ENCODE measurements around the gene PBX1. TPM values are rescaled to one million over a fixed set of nuclear protein-coding genes. Genes with fewer than 3 reads are reported as not detected.

The PBX1 gene
- total RNA-seq, 4 donors from 2014 or later: 25.8 to 31.0 (median 27.1) TPM

DNA sequence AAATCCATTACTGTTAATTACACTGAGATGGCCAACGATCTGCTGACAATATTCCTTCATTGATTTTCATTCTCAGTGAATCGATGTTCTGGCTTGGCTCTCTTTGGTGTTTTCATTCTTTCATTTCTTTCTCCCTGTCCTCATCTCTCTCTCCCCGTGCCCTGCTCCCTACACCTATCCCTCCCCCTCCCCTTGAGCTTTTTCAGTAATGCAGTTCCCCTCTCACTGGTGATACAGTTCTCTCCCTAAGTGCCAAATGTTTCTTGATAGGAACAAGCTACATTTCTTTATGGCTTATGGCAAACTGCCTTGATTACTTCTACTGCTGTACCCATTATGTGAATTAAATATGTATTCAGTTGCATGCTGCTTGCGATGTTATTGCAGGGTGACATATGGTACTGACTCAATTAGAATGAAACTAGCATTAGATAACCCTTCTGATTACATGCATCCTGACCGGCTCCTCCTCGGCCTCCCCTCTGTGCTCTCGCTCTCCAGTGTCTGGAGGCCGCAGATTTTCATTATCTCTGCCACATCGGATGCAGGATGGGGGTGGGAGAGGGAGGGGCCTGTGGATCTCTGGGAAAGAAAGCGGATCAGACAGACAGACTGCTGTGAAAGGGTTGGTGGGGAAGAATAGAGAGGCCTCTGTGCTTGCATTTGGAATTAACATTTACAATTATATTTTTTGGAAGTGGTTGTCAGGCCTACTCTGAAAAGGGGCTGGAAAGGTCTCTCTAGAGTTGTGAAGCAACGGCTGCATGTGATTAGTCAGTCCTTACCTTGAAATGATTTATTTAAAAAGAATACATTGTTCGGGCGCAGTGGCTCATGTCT is 130.9 kb downstream of the PBX1 start:
- TF ChIP-seq, protein P1, sequence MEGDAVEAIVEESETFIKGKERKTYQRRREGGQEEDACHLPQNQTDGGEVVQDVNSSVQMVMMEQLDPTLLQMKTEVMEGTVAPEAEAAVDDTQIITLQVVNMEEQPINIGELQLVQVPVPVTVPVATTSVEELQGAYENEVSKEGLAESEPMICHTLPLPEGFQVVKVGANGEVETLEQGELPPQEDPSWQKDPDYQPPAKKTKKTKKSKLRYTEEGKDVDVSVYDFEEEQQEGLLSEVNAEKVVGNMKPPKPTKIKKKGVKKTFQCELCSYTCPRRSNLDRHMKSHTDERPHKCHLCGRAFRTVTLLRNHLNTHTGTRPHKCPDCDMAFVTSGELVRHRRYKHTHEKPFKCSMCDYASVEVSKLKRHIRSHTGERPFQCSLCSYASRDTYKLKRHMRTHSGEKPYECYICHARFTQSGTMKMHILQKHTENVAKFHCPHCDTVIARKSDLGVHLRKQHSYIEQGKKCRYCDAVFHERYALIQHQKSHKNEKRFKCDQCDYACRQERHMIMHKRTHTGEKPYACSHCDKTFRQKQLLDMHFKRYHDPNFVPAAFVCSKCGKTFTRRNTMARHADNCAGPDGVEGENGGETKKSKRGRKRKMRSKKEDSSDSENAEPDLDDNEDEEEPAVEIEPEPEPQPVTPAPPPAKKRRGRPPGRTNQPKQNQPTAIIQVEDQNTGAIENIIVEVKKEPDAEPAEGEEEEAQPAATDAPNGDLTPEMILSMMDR (IDR thresholded peaks at IDR 0.05): no peak
- no peak for TF ChIP-seq POLR2A (IDR thresholded peaks at IDR 0.05)
- TF ChIP-seq EP300 (IDR thresholded peaks at IDR 0.05): no peak

DNA sequence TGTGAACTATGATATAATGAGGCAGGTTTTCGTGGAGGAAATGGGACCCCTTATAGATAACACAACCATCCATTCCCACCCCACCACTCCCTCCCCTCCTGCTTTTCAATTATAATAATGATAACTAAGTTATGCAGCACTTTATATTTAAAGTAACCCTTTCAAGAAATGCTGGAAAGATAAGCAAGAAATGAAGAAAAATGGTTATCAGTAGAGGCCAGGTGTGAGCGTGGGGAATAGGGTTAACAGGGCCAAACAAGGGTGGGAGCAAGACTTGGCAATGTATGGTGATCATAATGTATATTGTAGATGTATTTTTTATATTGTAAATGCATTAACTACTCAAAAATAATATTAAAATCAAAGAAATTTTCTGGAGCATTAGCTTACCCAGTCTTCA is 133.4 kb downstream of the PBX1 start:
- no peaks in the 10 kb centered on the region for H3K9me3 ChIP-seq
- no peak overlapping the region for H3K27ac ChIP-seq
- no peaks in the 10 kb centered on the region for H3K4me1 ChIP-seq
- H3K4me3 ChIP-seq: no peak overlapping the region
- no peaks in the 10 kb centered on the region for H3K27me3 ChIP-seq
- WGBS, 2 donors: 95 to 97% methylated on average over 2 of the region's 2 CpGs
- H3K36me3 ChIP-seq: no peaks in the 10 kb centered on the region
- TF ChIP-seq POLR2A (IDR thresholded peaks at IDR 0.05) (no peak), EP300 (IDR thresholded peaks at IDR 0.05) (no peak)
- TF ChIP-seq, protein P1 (IDR thresholded peaks at IDR 0.05): no peak
- no peak for DNase-seq (ENCODE audit: low spot score in 2 of 2)

More for the DNA sequence above, 130.9 kb downstream of the PBX1 start:
- Histone ChIP-seq H3K4me1 (no peaks in the 10 kb centered on the region), H3K27ac (no peak overlapping the region), H3K27me3 (no peaks in the 10 kb centered on the region), H3K9me3 (no peaks in the 10 kb centered on the region), H3K4me3 (no peak overlapping the region), H3K36me3 (no peaks in the 10 kb centered on the region)
- 61 to 72% methylated on average over 13 of the region's 13 CpGs for WGBS, 2 donors
- no peak for DNase-seq (ENCODE audit: low spot score in 2 of 2)

- H3K9me3 ChIP-seq: no peaks in the 10 kb centered on the region
- H3K27ac ChIP-seq: no peak overlapping the region
- WGBS, 2 donors: 88 to 89% methylated on average over 4 of the region's 4 CpGs
- TF ChIP-seq POLR2A (IDR thresholded peaks at IDR 0.05) (no peak), EP300 (IDR thresholded peaks at IDR 0.05) (no peak)
- TF ChIP-seq, protein P1 (IDR thresholded peaks at IDR 0.05): no peak
- DNase-seq (ENCODE audit: low spot score in 2 of 2): no peak
- no peaks in the 10 kb centered on the region for H3K27me3 ChIP-seq
- H3K36me3 ChIP-seq: no peaks in the 10 kb centered on the region
- H3K4me3 ChIP-seq: no peak overlapping the region
- H3K4me1 ChIP-seq: no peaks in the 10 kb centered on the region
Observed at GRCh38 chr1:164693564-164694359, 134.8 kb downstream of the PBX1 start.

DNA sequence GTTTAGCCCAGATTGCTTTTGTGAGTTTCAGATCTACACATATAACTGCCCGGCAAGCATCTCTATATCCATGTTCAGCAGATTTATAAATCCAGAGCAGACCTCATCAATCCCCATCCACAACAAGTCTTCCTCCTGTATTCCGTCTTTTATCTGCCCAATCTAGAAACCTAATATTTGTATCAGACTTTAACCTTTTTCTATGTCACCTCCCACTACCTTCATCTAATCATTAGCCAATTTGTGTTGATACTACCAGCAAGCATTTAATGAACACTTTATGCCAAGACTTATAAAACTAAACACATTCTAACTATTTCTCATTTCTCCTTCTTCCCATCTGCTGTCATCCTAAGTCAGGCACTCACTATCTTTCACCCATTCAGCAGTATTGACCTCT is 135.5 kb downstream of the PBX1 start:
- no peak for DNase-seq (ENCODE audit: low spot score in 2 of 2)
- no peak overlapping the region for H3K4me3 ChIP-seq
- H3K27me3 ChIP-seq: no peaks in the 10 kb centered on the region
- TF ChIP-seq EP300 (IDR thresholded peaks at IDR 0.05) (no peak), POLR2A (IDR thresholded peaks at IDR 0.05) (no peak)
- TF ChIP-seq, protein P1 (IDR thresholded peaks at IDR 0.05): no peak
- no peaks in the 10 kb centered on the region for H3K36me3 ChIP-seq
- H3K9me3 ChIP-seq: no peaks in the 10 kb centered on the region
- H3K27ac ChIP-seq: no peak overlapping the region
- H3K4me1 ChIP-seq: no peaks in the 10 kb centered on the region
- 97 to 100% methylated on average over 2 of the region's 2 CpGs for WGBS, 2 donors
